ENCODE measurements around the gene ANKRD13A.

The ANKRD13A gene

GRCh38 chr12:109998904-109999648, at the start of gene ANKRD13A:
ANKRD13A (plus strand) TSS chr12:109999430; CDS start chr12:109999689, 259 bp downstream.
- peak; percentile 79 for DNase-seq

- no peak for DNase-seq
These were observed 48.6 kb upstream of the ANKRD13A start for GRCh38 chr12:109950625-109951024.

DNA sequence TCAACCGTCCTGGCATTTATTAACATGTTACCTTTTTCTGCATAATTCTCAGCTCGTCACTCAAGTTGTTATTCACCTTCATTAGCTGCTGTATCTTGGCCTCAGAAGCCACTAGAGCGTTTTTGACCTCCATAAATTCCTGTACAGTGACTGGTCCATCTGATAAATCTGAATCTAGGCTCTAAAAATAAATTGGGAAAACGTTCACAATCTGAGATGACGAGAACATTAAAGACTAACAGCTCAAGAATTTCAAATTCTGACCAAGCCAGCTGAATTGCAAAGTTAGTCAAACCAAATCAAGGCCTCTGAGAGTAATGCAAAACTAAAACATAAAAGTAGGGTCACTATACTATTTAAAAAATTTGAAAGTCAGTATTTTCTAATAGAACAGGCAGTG, 48.1 kb upstream of the ANKRD13A start:
- DNase-seq: no peak

DNA sequence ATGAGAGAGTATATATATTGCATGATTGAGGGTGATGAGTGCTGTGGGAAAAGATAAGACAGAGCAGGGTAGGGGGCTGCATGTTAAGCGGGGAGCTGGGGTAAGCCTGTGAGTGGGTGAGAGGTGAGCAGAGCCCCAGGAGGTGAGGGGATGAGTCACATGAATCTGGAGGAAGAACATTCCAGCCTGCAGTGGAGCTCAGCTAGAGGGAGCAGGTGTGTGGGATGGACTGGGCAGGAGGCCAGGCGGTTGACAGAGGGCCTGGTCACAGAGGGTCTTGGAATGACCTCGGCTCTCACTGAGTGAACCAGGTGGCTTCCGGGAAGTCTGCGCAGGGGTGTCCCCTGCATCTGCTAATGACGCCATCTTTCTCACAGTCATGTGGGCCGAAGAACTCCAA, 47.5 kb upstream of the ANKRD13A start:
- DNase-seq: no peak

- no peak for DNase-seq
These were observed 46.9 kb upstream of the ANKRD13A start for GRCh38 chr12:109952160-109952858.

- no peak for DNase-seq
These were observed 46.4 kb upstream of the ANKRD13A start for GRCh38 chr12:109952873-109953272.

GRCh38 chr12:109953656-109954055, 45.6 kb upstream of the ANKRD13A start:
- no peak for DNase-seq

GRCh38 chr12:109958374-109958773, 40.9 kb upstream of the ANKRD13A start:
- DNase-seq: no peak

- no peak for DNase-seq
These were observed 39.7 kb upstream of the ANKRD13A start for GRCh38 chr12:109959411-109960093.

GRCh38 chr12:109961201-109961600, 38.0 kb upstream of the ANKRD13A start:
- DNase-seq: no peak

GRCh38 chr12:109961612-109962011, 37.6 kb upstream of the ANKRD13A start:
- DNase-seq: no peak

DNA sequence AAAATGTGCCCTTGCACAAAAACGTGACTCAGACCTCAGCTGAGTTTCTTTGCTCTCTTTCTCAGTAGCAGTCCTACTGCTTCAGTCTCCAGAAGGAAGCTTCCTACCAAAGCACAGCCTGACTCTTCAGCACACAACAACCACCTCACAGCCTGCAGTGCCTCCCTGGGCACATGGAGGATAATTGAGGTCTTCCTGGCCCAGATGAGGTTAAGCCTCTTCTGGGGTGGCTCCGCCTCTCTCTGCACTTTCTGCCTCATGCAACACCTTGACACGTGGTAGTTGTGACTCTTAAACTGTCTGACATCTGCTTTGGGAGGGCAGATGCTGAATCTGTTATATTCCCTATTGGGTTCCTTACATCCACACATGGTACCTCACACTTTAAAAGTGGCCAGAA, 36.8 kb upstream of the ANKRD13A start:
- DNase-seq: peak; percentile 16

DNA sequence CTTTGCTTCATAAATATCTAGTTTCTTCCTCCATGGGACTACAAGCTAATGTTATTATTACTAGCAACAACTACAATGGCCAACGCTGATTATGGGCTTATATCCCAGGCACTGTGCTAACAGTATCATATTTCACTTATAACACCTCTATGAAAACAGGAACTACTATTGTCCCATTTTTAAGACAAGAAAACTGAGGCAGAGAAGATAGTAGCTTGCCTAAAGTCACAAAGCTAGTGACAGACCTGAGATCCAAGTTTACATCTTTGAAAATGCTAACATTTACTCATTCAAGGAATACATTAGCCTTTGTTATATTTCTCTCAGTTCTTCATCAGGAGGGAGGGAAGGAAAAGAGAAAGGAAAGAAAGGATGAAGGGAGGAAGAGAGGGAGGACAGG, 35.9 kb upstream of the ANKRD13A start:
- DNase-seq: no peak

DNA sequence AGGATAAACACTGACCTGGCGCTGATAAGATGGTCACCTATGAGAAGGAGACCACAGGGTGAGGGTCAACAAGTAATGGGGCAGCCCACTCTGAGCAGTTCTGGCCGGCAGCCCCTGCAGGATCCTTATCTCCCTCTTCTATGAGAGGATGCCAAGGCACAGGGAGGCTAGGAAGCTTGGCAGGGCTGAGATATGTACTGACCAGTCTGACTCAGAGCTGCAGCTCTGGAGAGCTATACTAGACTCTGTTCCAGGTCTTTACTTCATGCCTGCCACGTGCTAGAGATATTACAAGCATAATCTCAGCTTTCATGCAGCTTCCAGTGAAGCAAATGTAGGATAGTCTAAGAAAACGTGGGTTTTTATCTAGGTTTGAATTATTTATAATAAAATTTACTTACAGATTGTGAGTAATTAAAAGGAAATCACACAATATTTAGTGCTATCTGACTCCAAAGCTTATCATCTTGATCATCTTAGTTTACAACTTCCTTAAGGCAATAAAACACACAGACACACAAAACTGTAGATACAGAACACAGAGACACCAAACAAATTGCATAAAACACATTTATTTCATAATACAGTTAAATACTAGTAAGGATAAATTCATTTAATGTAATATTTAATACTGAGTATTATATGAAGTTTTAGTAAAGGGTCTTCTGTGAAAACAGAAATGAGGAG, 35.3 kb upstream of the ANKRD13A start:
- DNase-seq: no peak

GRCh38 chr12:109966546-109966945, 32.7 kb upstream of the ANKRD13A start:
- DNase-seq: no peak

- DNase-seq: no peak
These were observed 31.7 kb upstream of the ANKRD13A start for GRCh38 chr12:109967383-109968031.

DNA sequence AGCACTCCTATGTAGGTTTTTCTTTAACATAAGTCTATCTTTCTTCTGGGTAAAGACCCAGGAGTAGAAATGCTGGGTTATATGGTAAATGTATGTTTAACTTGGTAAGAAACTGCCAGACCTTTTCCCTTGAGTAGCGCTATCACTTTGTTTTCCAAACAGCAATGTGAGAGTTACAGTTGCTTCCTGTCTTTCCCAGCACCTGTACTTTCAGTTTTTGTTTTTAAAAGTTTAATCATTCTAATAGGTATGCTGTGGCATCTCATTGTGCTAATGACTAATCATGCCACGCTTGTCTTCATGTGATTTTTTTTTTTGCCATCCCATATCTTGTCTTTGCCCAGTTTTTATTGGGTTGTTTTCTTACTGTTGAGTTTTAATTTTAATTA, 31.2 kb upstream of the ANKRD13A start:
- no peak for DNase-seq

DNA sequence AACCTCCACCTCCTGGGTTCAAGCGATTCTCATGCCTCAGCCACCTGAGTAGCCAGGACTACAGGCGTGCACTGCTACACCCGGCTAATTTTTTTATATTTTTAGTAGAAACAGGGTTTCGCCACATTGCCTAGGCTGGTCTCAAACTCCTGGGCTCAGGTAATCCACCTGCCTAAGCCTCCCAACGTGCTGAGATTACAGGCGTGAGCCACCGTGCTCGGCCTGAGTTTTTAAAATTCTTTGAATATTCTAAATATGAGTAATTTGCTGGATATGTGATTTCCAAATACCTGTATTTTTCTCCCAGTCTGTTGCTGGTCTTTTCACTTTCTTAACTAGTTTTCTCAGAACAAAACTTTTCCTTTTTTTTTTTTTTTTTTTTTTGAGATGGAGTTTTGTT, 30.4 kb upstream of the ANKRD13A start:
- no peak for DNase-seq

- DNase-seq: no peak
These were observed 26.4 kb upstream of the ANKRD13A start for GRCh38 chr12:109972821-109973220.

- no peak for DNase-seq
These were observed 17.9 kb upstream of the ANKRD13A start for GRCh38 chr12:109981311-109981710.

GRCh38 chr12:109982210-109982609, 17.0 kb upstream of the ANKRD13A start:
- no peak for DNase-seq

DNA sequence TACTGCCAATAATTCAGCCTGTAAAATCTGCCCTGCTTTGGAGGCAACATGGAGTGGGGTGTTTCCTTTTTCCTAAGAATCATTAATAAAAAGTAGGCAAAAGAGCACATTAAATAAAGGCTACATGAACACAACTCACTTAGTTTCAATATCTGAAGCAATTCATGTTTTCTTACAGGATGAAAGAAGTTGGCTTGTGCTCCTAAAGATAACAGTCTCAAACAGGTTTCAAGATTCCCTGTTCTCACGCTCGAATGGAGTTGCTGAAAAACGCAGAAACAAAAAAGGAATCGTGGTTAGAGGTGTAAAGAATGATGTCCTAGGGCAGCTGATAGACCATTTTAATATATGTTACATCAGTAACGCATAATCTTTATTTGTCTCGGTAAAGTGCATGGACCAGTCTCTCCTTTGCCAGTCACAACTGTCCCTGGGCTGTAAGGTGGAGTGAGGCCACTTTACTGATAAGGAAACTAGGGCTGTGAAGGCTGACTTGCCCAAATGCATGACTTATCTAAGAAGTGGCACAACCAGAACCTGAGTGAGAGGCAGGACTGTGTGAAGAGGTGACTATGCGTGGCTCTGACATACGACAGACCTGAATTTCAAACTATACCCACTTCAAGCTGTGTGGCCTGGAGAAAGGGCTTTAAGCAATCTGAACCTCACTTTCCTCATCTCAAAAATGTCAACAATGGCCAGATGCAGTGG, 15.6 kb upstream of the ANKRD13A start:
- no peak for DNase-seq
